Measurements from ENCODE around the gene LAMC3. TPM values are rescaled to one million over a fixed set of nuclear protein-coding genes. Genes with fewer than 3 reads are reported as not detected.

Gene LAMC3
- total RNA-seq, 1 donor = not detected

DNA sequence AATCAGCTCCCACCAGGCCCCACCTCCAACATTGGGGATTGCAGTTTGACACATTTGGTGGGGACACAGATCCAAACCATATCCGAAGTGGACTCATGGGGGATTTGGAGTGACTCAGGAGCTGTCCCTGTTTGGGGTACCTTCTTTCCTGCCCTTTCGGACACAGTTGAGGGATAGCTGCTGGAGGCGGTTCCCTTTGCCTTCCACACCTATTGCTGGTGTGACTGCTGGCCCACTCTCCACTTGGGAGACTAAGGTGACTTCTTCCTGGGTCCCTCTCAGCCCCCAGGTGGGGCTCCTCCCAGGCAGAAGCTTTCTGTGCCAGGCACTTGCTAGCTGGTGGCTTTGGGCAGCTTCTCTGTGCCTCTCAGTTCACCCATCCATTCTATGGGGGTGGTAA is 26.6 kb downstream of the LAMC3 start:
- Histone ChIP-seq H3K9me3 (ENCODE audit: low read depth, low read length) (no peaks in the 10 kb centered on the region), H2AFZ (ENCODE audit: low read length) (no peak overlapping the region), H4K20me1 (ENCODE audit: insufficient read depth, low read length) (no peaks in the 10 kb centered on the region), H3K4me1 (ENCODE audit: insufficient read depth, low read length) (no peaks in the 10 kb centered on the region), H3K4me2 (ENCODE audit: insufficient read depth, low read length) (no peak overlapping the region), H3K4me3 (ENCODE audit: insufficient read depth, low read length) (no peak overlapping the region), H3K27me3 (ENCODE audit: insufficient read depth, low read length) (peaks cover 6% of the 10 kb centered on the region), H3K36me3 (ENCODE audit: insufficient read depth, low read length) (no peaks in the 10 kb centered on the region), H3K27ac (ENCODE audit: low read depth, low read length) (no peak overlapping the region), H3K79me2 (ENCODE audit: insufficient read depth, low read length) (no peaks in the 10 kb centered on the region)
- TF ChIP-seq, protein P1, sequence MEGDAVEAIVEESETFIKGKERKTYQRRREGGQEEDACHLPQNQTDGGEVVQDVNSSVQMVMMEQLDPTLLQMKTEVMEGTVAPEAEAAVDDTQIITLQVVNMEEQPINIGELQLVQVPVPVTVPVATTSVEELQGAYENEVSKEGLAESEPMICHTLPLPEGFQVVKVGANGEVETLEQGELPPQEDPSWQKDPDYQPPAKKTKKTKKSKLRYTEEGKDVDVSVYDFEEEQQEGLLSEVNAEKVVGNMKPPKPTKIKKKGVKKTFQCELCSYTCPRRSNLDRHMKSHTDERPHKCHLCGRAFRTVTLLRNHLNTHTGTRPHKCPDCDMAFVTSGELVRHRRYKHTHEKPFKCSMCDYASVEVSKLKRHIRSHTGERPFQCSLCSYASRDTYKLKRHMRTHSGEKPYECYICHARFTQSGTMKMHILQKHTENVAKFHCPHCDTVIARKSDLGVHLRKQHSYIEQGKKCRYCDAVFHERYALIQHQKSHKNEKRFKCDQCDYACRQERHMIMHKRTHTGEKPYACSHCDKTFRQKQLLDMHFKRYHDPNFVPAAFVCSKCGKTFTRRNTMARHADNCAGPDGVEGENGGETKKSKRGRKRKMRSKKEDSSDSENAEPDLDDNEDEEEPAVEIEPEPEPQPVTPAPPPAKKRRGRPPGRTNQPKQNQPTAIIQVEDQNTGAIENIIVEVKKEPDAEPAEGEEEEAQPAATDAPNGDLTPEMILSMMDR (IDR thresholded peaks at IDR 0.05; ENCODE audit: extremely low read depth, low read depth, low read length) = no peak
- DNase-seq (ENCODE audit: insufficient read length, low spot score, missing footprints) = peak; percentile 66

DNA sequence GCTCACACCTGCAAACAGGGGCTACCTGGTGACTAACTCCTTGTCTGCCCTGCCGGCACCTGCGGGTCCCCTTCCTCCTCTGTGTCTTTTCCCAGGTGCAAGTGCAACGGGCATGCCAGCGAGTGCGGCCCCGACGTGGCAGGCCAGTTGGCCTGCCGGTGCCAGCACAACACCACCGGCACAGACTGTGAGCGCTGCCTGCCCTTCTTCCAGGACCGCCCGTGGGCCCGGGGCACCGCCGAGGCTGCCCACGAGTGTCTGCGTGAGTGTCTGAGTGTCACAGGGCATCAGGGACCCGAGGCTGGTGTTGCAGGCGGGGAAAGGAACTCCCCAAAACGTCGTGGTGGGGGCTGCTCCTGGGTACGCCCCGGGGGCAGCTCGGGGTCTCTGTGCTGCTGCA is 27.1 kb downstream of the LAMC3 start:
- Histone ChIP-seq H3K4me3 (ENCODE audit: insufficient read depth, low read length) (no peak overlapping the region), H3K27ac (ENCODE audit: low read depth, low read length) (no peak overlapping the region), H3K79me2 (ENCODE audit: insufficient read depth, low read length) (no peaks in the 10 kb centered on the region), H3K4me1 (ENCODE audit: insufficient read depth, low read length) (no peaks in the 10 kb centered on the region), H3K36me3 (ENCODE audit: insufficient read depth, low read length) (no peaks in the 10 kb centered on the region), H4K20me1 (ENCODE audit: insufficient read depth, low read length) (no peaks in the 10 kb centered on the region), H3K27me3 (ENCODE audit: insufficient read depth, low read length) (peaks cover 6% of the 10 kb centered on the region), H3K4me2 (ENCODE audit: insufficient read depth, low read length) (no peak overlapping the region), H3K9me3 (ENCODE audit: low read depth, low read length) (no peaks in the 10 kb centered on the region), H2AFZ (ENCODE audit: low read length) (no peak overlapping the region)
- TF ChIP-seq, protein P1 (IDR thresholded peaks at IDR 0.05; ENCODE audit: extremely low read depth, low read depth, low read length) = no peak
- peak; percentile 32 for DNase-seq (ENCODE audit: insufficient read length, low spot score, missing footprints)

DNA sequence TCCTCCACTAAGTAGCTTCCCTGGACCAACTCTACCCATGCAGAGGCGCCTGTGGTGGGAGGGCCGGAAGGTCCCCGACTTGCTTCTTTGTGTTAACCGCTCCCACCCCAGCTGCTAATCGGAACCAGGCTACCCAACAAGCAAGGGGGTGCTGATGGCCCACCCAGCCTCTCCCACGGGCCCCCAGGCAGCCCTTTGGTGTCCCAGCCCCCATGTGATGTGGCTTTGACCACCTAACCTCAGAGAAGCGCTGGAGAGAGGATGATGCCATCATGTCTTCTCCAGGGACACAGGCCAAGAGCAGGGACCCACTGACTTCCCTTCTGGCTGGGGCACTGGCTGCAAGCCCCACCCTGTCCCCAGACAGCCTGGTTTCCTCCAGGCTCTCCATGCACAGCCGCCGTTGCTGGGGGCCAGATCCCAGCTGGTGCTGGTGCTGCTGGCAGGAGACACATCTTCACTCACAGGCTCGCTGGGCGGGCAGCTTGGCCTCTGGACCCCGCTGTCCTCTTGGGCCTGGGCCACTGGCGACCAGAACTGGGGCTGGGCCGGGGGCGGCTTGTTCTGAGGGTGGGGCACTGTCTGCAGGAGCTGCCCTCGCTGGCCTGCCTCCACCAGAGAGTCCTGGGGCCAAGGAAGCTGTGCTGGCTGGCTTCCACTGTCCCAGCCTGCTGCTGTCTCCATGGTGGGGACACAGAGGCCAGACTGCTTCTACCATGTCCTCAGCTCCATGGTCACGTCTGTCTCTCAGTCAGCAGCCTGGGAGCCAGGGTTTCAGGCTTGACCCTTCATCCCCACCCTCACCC is 27.8 kb downstream of the LAMC3 start:
- H3K36me3 ChIP-seq (ENCODE audit: insufficient read depth, low read length) = no peaks in the 10 kb centered on the region
- no peak overlapping the region for H3K4me2 ChIP-seq (ENCODE audit: insufficient read depth, low read length)
- no peaks in the 10 kb centered on the region for H3K4me1 ChIP-seq (ENCODE audit: insufficient read depth, low read length)
- peaks cover 8% of the 10 kb centered on the region for H3K27me3 ChIP-seq (ENCODE audit: insufficient read depth, low read length)
- TF ChIP-seq, protein P1 (IDR thresholded peaks at IDR 0.05; ENCODE audit: extremely low read depth, low read depth, low read length) = no peak
- DNase-seq (ENCODE audit: insufficient read length, low spot score, missing footprints) = peak; percentile 58
- H3K4me3 ChIP-seq (ENCODE audit: insufficient read depth, low read length) = no peak overlapping the region
- H3K27ac ChIP-seq (ENCODE audit: low read depth, low read length) = no peak overlapping the region
- no peaks in the 10 kb centered on the region for H3K9me3 ChIP-seq (ENCODE audit: low read depth, low read length)
- no peaks in the 10 kb centered on the region for H3K79me2 ChIP-seq (ENCODE audit: insufficient read depth, low read length)
- no peak overlapping the region for H2AFZ ChIP-seq (ENCODE audit: low read length)
- H4K20me1 ChIP-seq (ENCODE audit: insufficient read depth, low read length) = no peaks in the 10 kb centered on the region

DNA sequence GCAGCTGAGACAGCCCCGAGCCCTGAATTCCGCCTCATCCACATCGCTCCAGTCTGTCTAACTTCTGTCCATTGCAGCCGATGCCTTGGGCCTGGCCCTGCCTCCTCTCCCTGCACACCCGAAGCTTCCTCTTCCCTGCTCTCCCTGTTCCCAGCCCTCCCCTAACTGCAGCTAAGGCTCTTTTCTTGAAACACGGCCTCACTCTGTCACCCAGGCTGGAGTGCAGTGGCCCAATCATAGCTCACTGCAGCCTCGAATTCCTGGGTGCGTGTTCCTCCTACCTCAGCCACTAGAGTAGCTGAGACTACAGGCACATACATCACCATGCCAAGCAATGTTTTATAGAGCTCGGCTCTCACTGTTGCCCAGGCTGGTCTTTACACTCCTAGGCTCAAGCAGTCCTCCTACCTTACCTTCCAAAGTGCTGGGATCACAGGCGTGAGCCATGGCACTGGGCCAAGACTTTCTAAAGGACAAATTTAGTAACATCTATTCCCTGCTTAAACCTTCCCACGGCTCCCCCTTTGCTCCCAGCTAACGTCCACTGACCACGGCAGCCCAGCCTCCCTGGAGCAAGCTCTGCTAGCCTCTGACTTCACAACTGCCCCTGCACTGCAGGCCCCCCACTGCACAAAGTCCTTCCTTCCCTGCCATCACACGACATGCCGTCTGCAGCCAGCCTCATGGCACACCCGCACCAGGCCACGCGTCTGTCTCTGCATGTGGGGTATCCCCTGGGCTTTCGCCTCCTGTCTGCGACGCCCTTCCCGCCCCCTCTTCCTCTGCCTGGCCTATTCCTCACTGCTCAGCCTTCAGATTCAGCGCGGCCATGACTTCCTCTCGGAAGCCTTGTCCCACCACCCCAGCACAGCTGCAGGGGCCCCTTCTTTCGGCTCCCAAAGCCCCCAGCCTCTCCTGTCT is 28.6 kb downstream of the LAMC3 start:
- peak; percentile 73 for DNase-seq (ENCODE audit: insufficient read length, low spot score, missing footprints)
- Histone ChIP-seq H3K36me3 (ENCODE audit: insufficient read depth, low read length) (no peaks in the 10 kb centered on the region), H3K27me3 (ENCODE audit: insufficient read depth, low read length) (peaks cover 8% of the 10 kb centered on the region), H2AFZ (ENCODE audit: low read length) (no peak overlapping the region), H3K9me3 (ENCODE audit: low read depth, low read length) (no peaks in the 10 kb centered on the region), H3K79me2 (ENCODE audit: insufficient read depth, low read length) (no peaks in the 10 kb centered on the region), H3K4me2 (ENCODE audit: insufficient read depth, low read length) (no peak overlapping the region), H3K27ac (ENCODE audit: low read depth, low read length) (no peak overlapping the region), H3K4me1 (ENCODE audit: insufficient read depth, low read length) (no peaks in the 10 kb centered on the region), H3K4me3 (ENCODE audit: insufficient read depth, low read length) (no peak overlapping the region), H4K20me1 (ENCODE audit: insufficient read depth, low read length) (no peaks in the 10 kb centered on the region)
- TF ChIP-seq, protein P1 (IDR thresholded peaks at IDR 0.05; ENCODE audit: extremely low read depth, low read depth, low read length) = no peak
